ENCODE data around the gene ARL6IP5. TPM values are rescaled to one million over a fixed set of nuclear protein-coding genes. Genes with fewer than 3 reads are reported as not detected.
A peak's percentile ranks its signal among the peaks of the same experiment; 100 is the strongest.

Gene ARL6IP5
- total RNA-seq, 1 experiment from 2014 or later, result 42.4 TPM

DNA sequence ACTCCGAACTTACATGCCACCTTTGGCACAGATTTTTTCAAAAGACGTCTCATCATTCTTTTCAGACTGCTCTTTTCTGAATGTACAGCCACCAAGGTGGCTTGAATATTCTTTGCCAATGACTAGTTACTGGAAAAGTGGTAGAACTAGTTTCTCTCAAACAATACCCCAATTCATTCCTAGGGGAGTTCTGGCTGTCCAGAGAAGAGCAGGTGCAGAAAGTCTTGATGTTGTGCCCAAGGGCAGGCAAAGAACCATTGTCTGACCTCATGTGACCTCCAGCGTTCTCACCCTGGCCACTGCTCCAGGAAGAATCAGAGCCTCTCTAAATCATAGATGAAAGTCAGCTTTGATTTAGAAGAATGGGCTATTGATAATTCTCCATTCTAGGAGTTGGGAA lies 32.2 kb downstream of the ARL6IP5 start:
- DNase-seq (ENCODE audit: low read depth), result no peak

DNA sequence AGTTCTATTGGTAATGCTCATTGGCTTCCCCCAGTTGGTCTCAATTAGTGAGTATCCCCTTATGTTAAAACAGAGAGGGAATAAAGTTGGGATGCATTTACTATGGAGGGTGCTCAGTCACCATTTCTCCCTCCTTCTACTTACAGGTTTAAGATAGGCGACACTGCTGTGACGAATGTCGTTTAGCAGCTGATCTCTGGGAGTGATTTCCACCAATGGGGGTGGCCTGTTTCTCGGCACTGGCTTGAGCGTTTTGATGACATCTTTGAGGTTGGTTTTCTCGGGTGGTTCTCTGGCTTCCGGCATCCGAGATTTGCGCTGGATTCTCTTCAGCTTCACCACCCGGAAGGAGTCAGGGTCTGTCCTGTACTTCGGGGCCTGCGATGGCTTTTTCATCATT lies 33.8 kb downstream of the ARL6IP5 start:
- no peak for DNase-seq (ENCODE audit: low read depth)

DNA sequence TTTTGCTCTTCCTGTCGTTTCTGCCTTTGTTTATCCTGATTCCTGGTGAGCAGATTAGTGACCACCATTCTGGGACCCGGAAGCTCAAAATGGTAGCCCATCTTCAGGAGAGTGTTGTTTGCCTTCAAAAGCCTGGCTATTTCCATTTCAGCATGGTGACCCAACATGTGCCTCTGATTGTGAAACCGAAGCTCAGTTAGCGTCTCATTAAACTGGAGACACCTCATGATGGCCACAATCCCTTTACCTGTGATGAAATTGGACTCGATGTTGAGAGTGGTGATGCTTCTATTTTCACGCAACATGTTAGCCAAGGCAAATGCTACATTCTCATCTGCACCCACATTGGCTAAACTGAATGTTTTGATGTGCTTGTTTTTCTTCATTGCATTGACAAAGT lies 34.4 kb downstream of the ARL6IP5 start:
- no peak for DNase-seq (ENCODE audit: low read depth)

DNA sequence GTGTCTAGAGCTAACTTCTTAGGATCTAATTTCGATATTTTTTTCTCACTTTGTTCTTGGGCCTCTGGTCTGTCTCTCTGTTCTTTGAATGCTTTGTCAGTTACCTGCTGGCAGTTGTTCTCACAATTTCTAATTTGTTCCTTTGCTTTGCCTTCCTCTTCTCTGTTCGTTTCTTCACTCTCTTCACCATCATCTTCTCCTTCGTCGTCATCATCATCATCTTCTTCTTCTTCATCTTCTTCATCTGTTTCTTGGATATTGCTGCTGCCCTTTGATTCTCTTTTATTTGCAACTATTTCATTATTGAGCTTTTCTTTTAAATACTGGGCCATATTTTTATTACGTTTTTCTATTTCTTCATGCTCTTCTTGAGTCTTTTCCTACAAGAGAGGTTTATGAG lies 34.9 kb downstream of the ARL6IP5 start:
- no peak for DNase-seq (ENCODE audit: low read depth)

DNA sequence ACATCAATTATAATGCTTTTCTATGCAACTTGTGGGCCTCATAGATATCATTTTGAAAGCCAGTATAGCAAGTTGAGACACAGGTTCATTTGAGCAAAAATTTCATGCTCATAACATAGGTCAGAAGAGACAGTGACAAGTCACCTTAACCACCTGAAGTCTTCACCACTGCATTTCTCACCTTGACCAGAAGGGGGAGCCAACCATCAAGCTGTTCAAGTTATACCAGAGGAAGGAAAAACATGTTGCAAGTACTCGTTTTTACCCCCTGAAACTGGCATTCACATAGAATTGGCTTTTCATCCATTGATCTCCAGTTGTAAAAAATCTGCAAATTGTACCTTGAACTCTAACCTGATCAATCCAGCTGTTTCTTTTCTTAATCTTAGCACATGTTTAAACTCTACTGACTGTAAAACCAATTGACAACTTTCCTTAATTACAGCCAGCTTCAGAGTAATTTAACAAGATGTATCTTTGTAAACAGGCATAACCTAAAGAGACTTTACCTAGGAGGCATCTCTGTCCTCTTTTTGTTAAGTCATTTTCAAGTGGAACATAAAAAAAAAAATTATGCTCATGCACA lies 36.2 kb downstream of the ARL6IP5 start:
- peak; percentile 60 for DNase-seq (ENCODE audit: low read depth)

- no peak for DNase-seq (ENCODE audit: low read depth)
Observed at GRCh38 chr3:69121513-69121912, 36.8 kb downstream of the ARL6IP5 start.

DNA sequence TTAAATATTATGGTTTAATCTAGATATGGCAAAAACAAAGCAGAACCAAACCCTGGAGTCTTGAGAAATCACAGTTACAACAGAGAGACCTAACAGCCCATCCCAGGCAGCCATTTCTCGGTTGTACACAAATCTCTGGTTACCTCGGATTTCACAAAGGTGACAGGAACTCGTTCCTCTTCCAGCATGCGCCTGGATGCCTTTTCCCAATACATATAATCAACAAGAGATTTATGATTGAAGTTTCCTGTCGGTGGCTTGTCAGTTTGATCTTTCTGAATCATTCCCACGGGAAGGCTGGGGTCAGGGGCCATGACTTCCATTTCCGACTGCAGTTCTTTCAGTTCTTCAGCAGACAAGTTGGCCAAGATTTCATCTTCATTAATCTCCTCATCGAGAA lies 37.2 kb downstream of the ARL6IP5 start:
- DNase-seq (ENCODE audit: low read depth), result no peak

DNA sequence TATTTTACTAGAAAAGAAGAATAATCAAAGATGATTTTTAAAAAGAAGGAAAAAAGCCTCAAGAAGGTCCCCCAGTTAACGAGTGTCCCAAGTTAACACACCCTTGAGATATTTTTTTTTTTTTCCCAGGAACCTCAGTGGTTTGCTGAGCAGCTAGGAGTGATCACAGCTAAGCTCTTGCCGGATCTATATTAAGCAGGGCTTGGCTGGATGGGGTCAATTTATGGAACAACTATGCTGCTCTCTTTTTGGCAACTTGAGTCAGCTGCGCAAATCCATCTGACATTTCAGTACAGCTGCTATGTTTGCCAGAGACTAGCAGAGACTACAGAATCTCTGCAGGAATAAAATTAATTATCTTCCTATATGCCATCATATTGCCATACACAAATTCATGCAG lies 37.7 kb downstream of the ARL6IP5 start, which contains the start of gene LMOD3:
LMOD3 (minus strand) TSS at position 193 of the 400 bp plus-strand sequence. CDS start 209 bp downstream, outside the sequence.
- DNase-seq (ENCODE audit: low read depth), result no peak

- DNase-seq (ENCODE audit: low read depth), result no peak
Observed at GRCh38 chr3:69126216-69126615, 41.5 kb downstream of the ARL6IP5 start.

DNA sequence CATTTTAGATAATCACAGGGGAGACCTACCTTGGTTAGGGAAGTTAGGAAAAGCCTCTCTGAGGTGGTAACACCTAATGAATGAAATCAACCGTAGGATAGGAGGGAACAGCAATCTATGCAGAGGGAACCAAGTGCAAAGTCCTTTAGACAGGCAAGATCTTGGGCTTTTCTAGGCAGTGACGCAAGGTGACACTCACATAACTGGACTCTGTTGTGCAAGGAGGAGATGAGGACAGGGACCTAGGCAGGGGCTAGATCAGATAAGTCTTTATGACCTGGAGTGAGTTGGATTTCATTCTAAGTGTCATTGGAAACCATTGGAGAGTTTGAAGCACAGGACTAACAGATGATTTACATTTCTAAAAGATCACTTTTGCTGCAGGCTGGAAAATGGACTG lies 42.3 kb downstream of the ARL6IP5 start:
- no peak for DNase-seq (ENCODE audit: low read depth)

DNA sequence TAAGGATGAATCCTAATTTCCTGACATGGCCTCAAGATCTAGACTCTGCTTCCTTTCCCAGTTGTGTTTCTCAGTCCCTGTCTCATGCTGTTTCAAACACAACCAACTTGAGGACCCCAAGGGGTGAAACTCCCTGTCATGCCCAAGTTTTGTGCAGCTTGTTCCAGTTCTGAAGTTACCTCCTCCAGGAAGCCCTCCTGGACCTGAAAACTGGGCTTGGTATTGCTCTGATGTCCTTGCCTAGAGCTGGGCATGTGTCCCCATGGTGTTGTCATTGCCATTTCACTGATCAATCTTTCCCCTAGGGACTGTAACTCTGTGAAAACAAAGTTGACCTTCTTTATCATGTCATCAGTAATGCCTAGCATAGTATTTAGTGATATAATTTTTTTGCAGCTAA lies 43.8 kb downstream of the ARL6IP5 start:
- DNase-seq (ENCODE audit: low read depth), result no peak

DNA sequence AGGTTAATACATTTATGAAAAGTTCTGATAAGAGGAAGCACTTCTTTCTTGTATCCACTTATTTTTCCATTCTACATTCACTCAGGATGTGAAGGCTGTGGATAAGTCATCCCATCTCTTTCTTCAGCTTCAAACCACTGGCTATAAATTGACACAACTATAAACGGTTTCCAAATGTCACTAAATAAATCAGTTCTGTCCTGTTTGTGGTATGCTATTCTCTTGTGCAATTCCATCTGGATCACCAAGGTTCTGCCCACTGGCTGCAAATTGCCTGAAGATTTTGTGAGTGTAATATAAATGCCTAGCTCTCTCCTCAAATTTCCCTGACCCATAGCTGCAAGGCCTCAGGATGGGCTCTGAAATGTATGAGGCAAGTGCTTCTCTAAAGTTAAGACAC lies 44.8 kb downstream of the ARL6IP5 start:
- no peak for DNase-seq (ENCODE audit: low read depth)

DNA sequence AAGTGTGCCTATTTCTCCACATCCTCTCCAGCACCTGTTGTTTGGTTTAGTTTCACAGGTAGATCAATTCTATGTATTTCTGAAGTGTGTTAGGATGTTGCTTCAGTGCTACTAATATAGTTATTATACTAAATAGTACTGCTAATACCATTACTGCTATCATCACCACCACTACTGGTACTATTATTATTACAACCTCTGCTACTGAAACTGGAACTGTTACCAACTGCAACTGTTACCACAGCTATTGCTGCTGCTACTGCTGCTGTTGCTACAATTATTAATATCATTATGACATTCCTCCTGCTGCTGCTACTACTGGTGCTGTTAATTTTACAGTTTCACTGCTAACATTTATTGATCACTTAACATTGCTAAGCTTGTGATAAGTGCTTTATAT lies 46.0 kb downstream of the ARL6IP5 start:
- DNase-seq (ENCODE audit: low read depth), result no peak

GRCh38 chr3:69137005-69137404 lies 52.3 kb downstream of the ARL6IP5 start:
- DNase-seq (ENCODE audit: low read depth), result no peak

GRCh38 chr3:69137412-69137811 lies 52.7 kb downstream of the ARL6IP5 start:
- no peak for DNase-seq (ENCODE audit: low read depth)

DNA sequence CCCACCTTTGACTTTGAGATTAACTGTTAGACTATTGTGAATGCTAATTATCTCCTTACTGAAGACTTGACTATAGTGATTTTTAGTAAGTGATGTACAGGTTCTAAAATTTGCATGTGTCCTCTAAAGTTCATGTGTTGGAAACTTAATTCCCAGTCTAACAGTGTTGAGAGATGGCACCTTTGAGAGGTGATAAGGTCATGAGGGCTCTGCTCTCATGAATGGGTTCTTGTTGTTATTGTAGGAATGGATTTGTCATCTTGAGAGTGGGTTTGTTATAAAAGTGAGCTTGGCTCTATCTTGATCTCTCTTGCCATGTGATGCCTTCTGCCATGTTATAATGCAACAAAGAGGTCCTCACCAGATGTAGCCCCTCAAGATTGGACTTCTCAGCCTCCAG lies 56.6 kb downstream of the ARL6IP5 start:
- no peak for DNase-seq (ENCODE audit: low read depth)

- no peak for DNase-seq (ENCODE audit: low read depth)
Observed at GRCh38 chr3:69142090-69142489, 57.4 kb downstream of the ARL6IP5 start.

DNA sequence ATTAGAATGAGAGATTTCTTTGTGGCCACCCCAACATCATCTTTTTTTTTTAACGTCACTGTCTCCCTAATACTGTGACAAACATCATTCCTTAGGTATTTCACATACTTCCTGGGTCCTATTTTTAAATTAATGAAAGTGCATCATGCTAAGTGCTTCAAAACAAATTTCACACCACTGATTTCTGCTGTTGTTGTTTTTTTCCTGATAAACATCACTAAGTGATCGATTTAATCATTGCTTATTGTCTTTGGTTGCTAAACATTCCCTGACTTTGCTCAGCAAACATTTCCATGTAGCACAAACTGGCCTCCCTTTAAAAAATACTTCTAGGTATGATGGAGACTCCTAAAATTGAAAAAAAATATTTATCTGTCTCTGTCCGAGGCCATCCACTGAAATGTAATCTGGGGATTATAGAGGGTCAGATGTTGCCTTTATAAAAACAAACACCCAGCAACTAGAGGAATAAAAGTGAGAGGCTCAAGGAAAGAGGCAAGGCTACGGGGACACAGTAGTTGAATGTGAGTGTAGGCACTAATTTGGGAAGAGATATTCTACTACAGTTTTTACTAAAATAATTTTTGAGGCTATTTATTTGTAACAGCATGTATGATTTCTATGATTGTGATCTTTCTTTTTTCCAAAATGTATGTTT lies 58.2 kb downstream of the ARL6IP5 start:
- DNase-seq (ENCODE audit: low read depth), result no peak

GRCh38 chr3:69143612-69144011 lies 58.9 kb downstream of the ARL6IP5 start:
- peak; percentile 26 for DNase-seq (ENCODE audit: low read depth)

DNA sequence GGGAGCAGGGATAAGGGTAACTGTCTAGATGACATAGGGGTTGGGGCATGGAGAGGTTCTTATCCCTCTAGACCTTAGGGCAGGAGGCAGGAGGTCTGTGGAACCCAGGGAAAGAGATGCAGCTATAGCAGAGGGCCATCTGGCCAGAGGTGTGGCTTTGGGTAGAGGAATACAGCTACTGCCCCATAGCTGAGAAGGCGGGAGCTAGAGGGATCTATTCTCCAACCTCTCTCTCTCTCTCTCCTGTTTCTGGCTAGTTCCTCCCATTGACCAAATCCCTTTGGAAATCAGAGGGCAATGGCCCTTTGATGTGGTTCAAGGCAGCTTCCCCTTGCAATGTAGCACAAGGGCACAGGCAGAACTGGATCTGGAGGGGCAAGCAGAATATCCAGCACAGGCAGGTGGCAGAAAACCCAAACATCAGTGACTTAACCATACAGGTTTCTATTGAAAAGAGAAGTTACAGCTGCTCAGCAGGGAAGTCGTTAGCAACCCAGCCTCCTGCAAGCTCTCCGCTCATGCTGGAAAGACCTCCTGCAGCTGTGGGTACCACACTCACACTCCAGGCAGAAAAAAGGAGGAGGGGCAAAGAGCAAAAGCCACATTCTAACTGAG lies 60.0 kb downstream of the ARL6IP5 start:
- no peak for DNase-seq (ENCODE audit: low read depth)

DNA sequence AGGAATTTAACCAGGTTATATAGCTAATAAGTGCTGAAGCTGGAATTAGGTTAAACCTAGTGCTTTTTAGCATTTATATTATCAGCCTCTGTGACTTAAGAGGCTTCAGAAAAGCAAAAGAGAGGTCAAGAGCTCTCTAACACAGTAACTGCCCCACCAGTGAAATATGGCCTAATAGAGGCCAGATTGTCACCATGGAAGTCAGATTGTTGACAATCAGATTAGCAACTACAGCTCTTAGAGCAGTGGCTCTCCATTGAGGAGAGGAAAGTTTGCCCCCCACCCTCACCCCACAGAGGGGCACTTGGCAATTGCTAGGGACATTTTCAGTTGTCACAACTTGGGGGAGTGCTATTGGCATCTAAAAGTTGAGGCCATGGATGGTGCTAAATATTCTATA lies 61.0 kb downstream of the ARL6IP5 start:
- DNase-seq (ENCODE audit: low read depth), result no peak

DNA sequence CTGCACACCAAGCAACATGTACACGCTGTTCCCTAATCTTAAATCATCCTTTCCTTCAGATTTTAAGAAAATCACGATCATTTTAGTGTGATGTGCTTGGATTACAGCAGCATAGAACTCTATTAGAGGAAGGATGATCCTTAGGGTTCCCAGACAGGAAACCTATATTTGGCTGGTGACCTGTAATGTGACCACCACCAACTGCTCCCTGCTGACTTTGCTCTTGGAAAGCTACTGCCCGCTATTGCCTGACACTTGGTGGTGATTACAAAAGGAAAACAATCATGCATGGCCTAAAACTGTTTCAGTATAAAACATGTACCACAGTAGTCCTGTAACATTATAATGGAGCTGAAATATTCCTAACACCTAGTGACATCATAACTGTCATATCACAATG lies 64.8 kb downstream of the ARL6IP5 start:
- DNase-seq (ENCODE audit: low read depth), result no peak
